ENCODE results near the gene ZFP28.

Gene ZFP28

GRCh38 chr19:56566904-56567273 lies 28.1 kb downstream of the ZFP28 start:
- Histone ChIP-seq H3K4me2 (ENCODE audit: low read length, poor library complexity, severe bottlenecking) (peak overlapping the region; percentile 52), H3K79me1 (replicated peaks; ENCODE audit: low read length, poor library complexity, severe bottlenecking) (peaks cover 14% of the 10 kb centered on the region), H2BK15ac (ENCODE audit: low read depth, poor library complexity, severe bottlenecking) (no peak overlapping the region), H2AK5ac (ENCODE audit: low read length, severe bottlenecking) (no peak overlapping the region), H2BK5ac (ENCODE audit: low read depth, low read length, poor library complexity, severe bottlenecking) (no peak overlapping the region), H2BK120ac (ENCODE audit: low read depth, low read length) (no peak overlapping the region), H2AFZ (ENCODE audit: low read depth, low read length) (peak overlapping the region; percentile 59), H3K27me3 (ENCODE audit: control insufficient read depth in 1 of 2, insufficient read depth in 1 of 2, low read length in 2 of 2) (no peaks in the 10 kb centered on the region), H3K36me3 (ENCODE audit: control insufficient read depth in 1 of 2, insufficient read depth in 2 of 2, low read depth in 1 of 2, low read length in 2 of 2) (peaks cover 15 to 34% of the 10 kb centered on the region in 2 experiments), H3K4ac (ENCODE audit: low read depth in 1 of 2, low read length in 2 of 2) (peak overlapping the region in 1 of 2 experiments; percentile 52), H3K9me3 (ENCODE audit: control insufficient read depth, low read length) (peaks cover 87% of the 10 kb centered on the region), H4K91ac (ENCODE audit: low read length) (no peak overlapping the region), H3K4me3 (ENCODE audit: insufficient read depth in 1 of 2, low read depth in 1 of 2, low read length in 2 of 2) (peak overlapping the region; percentile 71 to 97), H3K4me1 (ENCODE audit: control insufficient read depth, insufficient read depth, low read depth, low read length) (peaks cover 3% of the 10 kb centered on the region), H4K8ac (ENCODE audit: low read length) (peak overlapping the region; percentile 55), H3K18ac (ENCODE audit: low read depth in 1 of 2, low read length in 2 of 2) (peak overlapping the region in 1 of 2 experiments; percentile 81), H3K14ac (ENCODE audit: low read length in 2 of 2) (peak overlapping the region in 1 of 2 experiments; percentile 84), H3K27ac (ENCODE audit: low read length, poor library complexity, severe bottlenecking) (peak overlapping the region; percentile 52), H3K9ac (ENCODE audit: low read length) (peak overlapping the region; percentile 93), H2BK12ac (ENCODE audit: low read length in 2 of 2) (no peak overlapping the region), H3K23ac (ENCODE audit: low read length in 2 of 2) (no peak overlapping the region)
- WGBS: 4% methylated on average over 23 of the region's 23 CpGs
- DNase-seq: no peak

- peak within 1 kb of the TSS; percentile 52 for H3K27ac ChIP-seq (ENCODE audit: low read length, poor library complexity, severe bottlenecking)
- peaks cover 3% of the 10 kb centered on the region for H3K4me1 ChIP-seq (ENCODE audit: control insufficient read depth, insufficient read depth, low read depth, low read length)
- peak within 1 kb of the TSS; percentile 93 for H3K9ac ChIP-seq (ENCODE audit: low read length)
- peak within 1 kb of the TSS; percentile 84 for H4K91ac ChIP-seq (ENCODE audit: low read length)
- peak within 1 kb of the TSS in 1 of 2 experiments; percentile 84 for H3K14ac ChIP-seq (ENCODE audit: low read length in 2 of 2)
- no peak within 1 kb of the TSS for H3K23ac ChIP-seq (ENCODE audit: low read length in 2 of 2)
- 8% methylated on average over 43 of the region's 66 CpGs for WGBS
- H3K9me3 ChIP-seq (ENCODE audit: control insufficient read depth, low read length): peaks cover 85% of the 10 kb centered on the region
- H3K79me1 ChIP-seq (replicated peaks; ENCODE audit: low read length, poor library complexity, severe bottlenecking): peaks cover 14% of the 10 kb centered on the region
- peak within 1 kb of the TSS; percentile 71 to 97 for H3K4me3 ChIP-seq (ENCODE audit: insufficient read depth in 1 of 2, low read depth in 1 of 2, low read length in 2 of 2)
- DNase-seq: peak; percentile 93
- peak within 1 kb of the TSS in 1 of 2 experiments; percentile 12 for H2BK12ac ChIP-seq (ENCODE audit: low read length in 2 of 2)
- no peaks in the 10 kb centered on the region for H3K27me3 ChIP-seq (ENCODE audit: control insufficient read depth in 1 of 2, insufficient read depth in 1 of 2, low read length in 2 of 2)
- H3K4ac ChIP-seq (ENCODE audit: low read depth in 1 of 2, low read length in 2 of 2): peak within 1 kb of the TSS; percentile 52 to 70
- peaks cover 15 to 37% of the 10 kb centered on the region in 2 experiments for H3K36me3 ChIP-seq (ENCODE audit: control insufficient read depth in 1 of 2, insufficient read depth in 2 of 2, low read depth in 1 of 2, low read length in 2 of 2)
- peak within 1 kb of the TSS; percentile 61 for H4K8ac ChIP-seq (ENCODE audit: low read length)
- H2BK15ac ChIP-seq (ENCODE audit: low read depth, poor library complexity, severe bottlenecking): no peak within 1 kb of the TSS
- peak within 1 kb of the TSS; percentile 72 for H3K4me2 ChIP-seq (ENCODE audit: low read length, poor library complexity, severe bottlenecking)
- peak within 1 kb of the TSS; percentile 15 for H2BK120ac ChIP-seq (ENCODE audit: low read depth, low read length)
- no peak within 1 kb of the TSS for H2BK5ac ChIP-seq (ENCODE audit: low read depth, low read length, poor library complexity, severe bottlenecking)
- no peak within 1 kb of the TSS for H2AK5ac ChIP-seq (ENCODE audit: low read length, severe bottlenecking)
- H3K18ac ChIP-seq (ENCODE audit: low read depth in 1 of 2, low read length in 2 of 2): peak within 1 kb of the TSS; percentile 72 to 93
- H2AFZ ChIP-seq (ENCODE audit: low read depth, low read length): peak within 1 kb of the TSS; percentile 72
These were observed 28.7 kb downstream of the ZFP28 start, which contains the start of gene ZNF470 for GRCh38 chr19:56567274-56568120. ZNF470 (plus strand) TSS chr19:56567468; CDS start chr19:56570312, 2,844 bp downstream.

GRCh38 chr19:56572589-56572988 lies 33.8 kb downstream of the ZFP28 start:
- peaks cover 3% of the 10 kb centered on the region for H3K4me1 ChIP-seq (ENCODE audit: control insufficient read depth, insufficient read depth, low read depth, low read length)
- H3K27me3 ChIP-seq (ENCODE audit: control insufficient read depth in 1 of 2, insufficient read depth in 1 of 2, low read length in 2 of 2): no peaks in the 10 kb centered on the region
- no peak overlapping the region for H3K27ac ChIP-seq (ENCODE audit: low read length, poor library complexity, severe bottlenecking)
- H3K9ac ChIP-seq (ENCODE audit: low read length): no peak overlapping the region
- peaks cover 94% of the 10 kb centered on the region for H3K9me3 ChIP-seq (ENCODE audit: control insufficient read depth, low read length)
- WGBS: 100% methylated on average over 1 of the region's 2 CpGs
- no peak overlapping the region for H3K4ac ChIP-seq (ENCODE audit: low read depth in 1 of 2, low read length in 2 of 2)
- no peak overlapping the region for H3K23ac ChIP-seq (ENCODE audit: low read length in 2 of 2)
- no peak overlapping the region for H4K8ac ChIP-seq (ENCODE audit: low read length)
- no peak overlapping the region for H3K14ac ChIP-seq (ENCODE audit: low read length in 2 of 2)
- no peak overlapping the region for H2BK15ac ChIP-seq (ENCODE audit: low read depth, poor library complexity, severe bottlenecking)
- no peak for DNase-seq
- H3K79me1 ChIP-seq (replicated peaks; ENCODE audit: low read length, poor library complexity, severe bottlenecking): peaks cover 14% of the 10 kb centered on the region
- peaks cover 19 to 88% of the 10 kb centered on the region in 2 experiments for H3K36me3 ChIP-seq (ENCODE audit: control insufficient read depth in 1 of 2, insufficient read depth in 2 of 2, low read depth in 1 of 2, low read length in 2 of 2)
- H3K4me3 ChIP-seq (ENCODE audit: insufficient read depth in 1 of 2, low read depth in 1 of 2, low read length in 2 of 2): peak overlapping the region in 1 of 2 experiments; percentile 56
- no peak overlapping the region for H2BK12ac ChIP-seq (ENCODE audit: low read length in 2 of 2)
- no peak overlapping the region for H2AFZ ChIP-seq (ENCODE audit: low read depth, low read length)
- H3K4me2 ChIP-seq (ENCODE audit: low read length, poor library complexity, severe bottlenecking): no peak overlapping the region
- no peak overlapping the region for H2AK5ac ChIP-seq (ENCODE audit: low read length, severe bottlenecking)
- no peak overlapping the region for H2BK120ac ChIP-seq (ENCODE audit: low read depth, low read length)
- no peak overlapping the region for H3K18ac ChIP-seq (ENCODE audit: low read depth in 1 of 2, low read length in 2 of 2)
- H4K91ac ChIP-seq (ENCODE audit: low read length): no peak overlapping the region
- no peak overlapping the region for H2BK5ac ChIP-seq (ENCODE audit: low read depth, low read length, poor library complexity, severe bottlenecking)

DNA sequence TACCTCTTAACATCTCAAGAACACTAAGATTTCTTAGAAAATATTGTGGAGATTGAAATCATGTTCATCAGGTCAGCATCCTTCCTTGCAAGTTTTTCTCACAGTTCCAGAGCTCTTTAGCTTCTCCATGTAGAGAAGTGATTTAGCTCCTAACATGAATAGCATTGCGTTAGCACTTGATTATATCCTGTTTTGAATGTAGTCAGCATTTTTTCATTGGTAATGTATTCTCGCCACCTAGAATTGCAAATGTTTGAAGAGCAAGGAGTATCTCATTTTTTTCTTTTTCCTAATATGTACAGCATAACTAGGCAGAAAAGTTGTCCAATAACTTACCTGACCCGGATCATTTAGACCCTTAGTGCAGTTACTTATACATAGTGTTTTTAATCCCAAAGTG lies 35.2 kb downstream of the ZFP28 start:
- Histone ChIP-seq H3K9me3 (ENCODE audit: control insufficient read depth, low read length) (peaks cover 96% of the 10 kb centered on the region), H3K14ac (ENCODE audit: low read length in 2 of 2) (no peak overlapping the region), H3K36me3 (ENCODE audit: control insufficient read depth in 1 of 2, insufficient read depth in 2 of 2, low read depth in 1 of 2, low read length in 2 of 2) (peaks cover 19 to 87% of the 10 kb centered on the region in 2 experiments), H3K9ac (ENCODE audit: low read length) (no peak overlapping the region), H3K27ac (ENCODE audit: low read length, poor library complexity, severe bottlenecking) (no peak overlapping the region), H2BK120ac (ENCODE audit: low read depth, low read length) (no peak overlapping the region), H2BK5ac (ENCODE audit: low read depth, low read length, poor library complexity, severe bottlenecking) (no peak overlapping the region), H2BK12ac (ENCODE audit: low read length in 2 of 2) (no peak overlapping the region), H4K91ac (ENCODE audit: low read length) (no peak overlapping the region), H3K23ac (ENCODE audit: low read length in 2 of 2) (no peak overlapping the region), H3K4me2 (ENCODE audit: low read length, poor library complexity, severe bottlenecking) (no peak overlapping the region), H2AFZ (ENCODE audit: low read depth, low read length) (no peak overlapping the region), H2AK5ac (ENCODE audit: low read length, severe bottlenecking) (no peak overlapping the region), H2BK15ac (ENCODE audit: low read depth, poor library complexity, severe bottlenecking) (no peak overlapping the region), H3K18ac (ENCODE audit: low read depth in 1 of 2, low read length in 2 of 2) (no peak overlapping the region), H3K4ac (ENCODE audit: low read depth in 1 of 2, low read length in 2 of 2) (no peak overlapping the region), H3K27me3 (ENCODE audit: control insufficient read depth in 1 of 2, insufficient read depth in 1 of 2, low read length in 2 of 2) (no peaks in the 10 kb centered on the region), H3K4me3 (ENCODE audit: insufficient read depth in 1 of 2, low read depth in 1 of 2, low read length in 2 of 2) (peak overlapping the region in 1 of 2 experiments; percentile 56), H3K79me1 (replicated peaks; ENCODE audit: low read length, poor library complexity, severe bottlenecking) (peaks cover 7% of the 10 kb centered on the region), H4K8ac (ENCODE audit: low read length) (no peak overlapping the region), H3K4me1 (ENCODE audit: control insufficient read depth, insufficient read depth, low read depth, low read length) (no peaks in the 10 kb centered on the region)
- no peak for DNase-seq
- WGBS: no CpG with 5 or more reads among the region's 3 CpGs
